Caki2 (cell line): ENCODE measurements around the gene NDFIP1. TPM values are rescaled to one million over a fixed set of nuclear protein-coding genes. Genes with fewer than 3 reads are reported as not detected.

ENCODE experiments used
- DNase-seq: peaks from one replicate; pipeline ENCODE4 v3.0.0-alpha.2; 2015; ENCODE audit warnings: low read depth
- in situ Hi-C: cut with HindIII; loops from 2 replicates; pipeline ENCODE4 v1.10.0; 2016; ENCODE audit warnings: low sequenced_read_pairs, low pct_unique_long_range_greater_than_20kb, mixed read lengths
- total RNA-seq: library from RNA; depleted of rRNA; stranded (reverse); fragments of >200 nt; shearing (Covaris generic); gene quantifications from 2 replicates; pipeline ENCODE4 v1.2.3, GENCODE V29; 2014; ENCODE audit warnings: low replicate concordance; rRNA removed

NDFIP1 gene
- total RNA-seq, 1 experiment from 2014 or later, result 99.1 TPM

- in situ Hi-C loops, result no loop called here
Measured at GRCh38 chr5:142197781-142198180, 89.2 kb downstream of the NDFIP1 start.

GRCh38 chr5:142199388-142199787 is 90.8 kb downstream of the NDFIP1 start:
- in situ Hi-C loops, result no loop called here
- no peak for DNase-seq

More at GRCh38 chr5:142197781-142198180, 89.2 kb downstream of the NDFIP1 start:
- DNase-seq, result no peak

- in situ Hi-C loops, result no loop called here
- no peak for DNase-seq
Measured at GRCh38 chr5:142200387-142200786, 91.8 kb downstream of the NDFIP1 start.

GRCh38 chr5:142201471-142201887 is 92.9 kb downstream of the NDFIP1 start:
- DNase-seq, result no peak
- in situ Hi-C loops, result no loop called here

GRCh38 chr5:142202282-142202681 is 93.7 kb downstream of the NDFIP1 start:
- in situ Hi-C loops, result no loop called here
- no peak for DNase-seq

Other genes with a start within 250 kb of the NDFIP1 start
- gene PCDH1, start 230.4 kb upstream of the NDFIP1 start, total RNA-seq, result 27.3 and 41.1 TPM in 2 replicates
- gene DELE1, start 184.9 kb upstream of the NDFIP1 start, total RNA-seq, result 32.0 and 42.4 TPM in 2 replicates
- not detected in 2 replicates for gene PCDH12, start 150.6 kb upstream of the NDFIP1 start, total RNA-seq
- gene RNF14, start 139.7 kb upstream of the NDFIP1 start, total RNA-seq, result 103 and 126 TPM in 2 replicates
- 112 and 123 TPM in 2 replicates for gene GNPDA1, start 95.8 kb upstream of the NDFIP1 start, total RNA-seq
- gene SPRY4, start 216.2 kb downstream of the NDFIP1 start, total RNA-seq, result 0.09 and 0.20 TPM in 2 replicates